ENCODE data around the gene FRRS1. TPM values are rescaled to one million over a fixed set of nuclear protein-coding genes. Genes with fewer than 3 reads are reported as not detected.

FRRS1 gene
- total and polyA plus RNA-seq, 2 donors (not counting 1 experiment from before 2014, with no cell fraction given), result 10.3 to 32.7 TPM

DNA sequence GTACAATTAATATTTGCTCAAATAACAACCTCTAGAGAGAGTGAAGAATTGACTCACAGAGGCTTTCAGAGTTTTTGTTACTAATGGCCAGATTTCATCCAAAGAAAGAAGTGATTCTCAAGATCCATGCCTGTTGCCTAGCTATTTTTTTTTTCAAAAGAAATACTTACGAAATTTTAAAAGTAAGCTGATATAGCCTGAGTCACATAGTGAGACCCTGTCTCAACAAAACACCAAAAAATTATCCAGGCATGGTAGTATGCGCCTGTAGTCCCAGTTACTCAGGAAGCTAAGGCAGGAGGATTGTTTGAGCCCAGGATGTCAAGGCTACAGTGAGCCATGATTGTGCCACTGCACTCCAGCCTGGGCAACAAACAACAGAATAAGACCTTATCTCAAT, 105.9 kb downstream of the FRRS1 start:
- Histone ChIP-seq H3K27me3 (ENCODE audit: control insufficient read depth, insufficient read depth, low read length) (no peaks in the 10 kb centered on the region), H3K79me2 (ENCODE audit: control insufficient read depth, insufficient read depth, low read length) (no peaks in the 10 kb centered on the region), H3K4me2 (ENCODE audit: extremely low read depth, insufficient read depth, low read length) (no peak overlapping the region), H3K4me3 (replicated peaks in 1 of 4; ENCODE audit: control extremely low read depth in 1 of 4, insufficient read depth in 1 of 4, low read depth in 3 of 4, low read length in 4 of 4) (no peak overlapping the region), H3K36me3 (ENCODE audit: control insufficient read depth, insufficient read depth, low read length) (no peaks in the 10 kb centered on the region), H3K4me1 (ENCODE audit: control insufficient read depth, extremely low read depth, insufficient read depth, low read length) (peaks cover 16% of the 10 kb centered on the region), H2AFZ (ENCODE audit: low read length) (no peak overlapping the region), H3K27ac (ENCODE audit: insufficient read depth, low read length) (no peak overlapping the region), H4K20me1 (ENCODE audit: control insufficient read depth, extremely low read depth, insufficient read depth, low read length) (no peaks in the 10 kb centered on the region), H3K9me3 (ENCODE audit: control insufficient read depth, insufficient read depth, low read depth, low read length) (no peaks in the 10 kb centered on the region), H3K9ac (ENCODE audit: insufficient read depth, low read length) (no peak overlapping the region)
- no peak for DNase-seq (ENCODE audit: low read depth in 2 of 2)
- TF ChIP-seq, protein P1, sequence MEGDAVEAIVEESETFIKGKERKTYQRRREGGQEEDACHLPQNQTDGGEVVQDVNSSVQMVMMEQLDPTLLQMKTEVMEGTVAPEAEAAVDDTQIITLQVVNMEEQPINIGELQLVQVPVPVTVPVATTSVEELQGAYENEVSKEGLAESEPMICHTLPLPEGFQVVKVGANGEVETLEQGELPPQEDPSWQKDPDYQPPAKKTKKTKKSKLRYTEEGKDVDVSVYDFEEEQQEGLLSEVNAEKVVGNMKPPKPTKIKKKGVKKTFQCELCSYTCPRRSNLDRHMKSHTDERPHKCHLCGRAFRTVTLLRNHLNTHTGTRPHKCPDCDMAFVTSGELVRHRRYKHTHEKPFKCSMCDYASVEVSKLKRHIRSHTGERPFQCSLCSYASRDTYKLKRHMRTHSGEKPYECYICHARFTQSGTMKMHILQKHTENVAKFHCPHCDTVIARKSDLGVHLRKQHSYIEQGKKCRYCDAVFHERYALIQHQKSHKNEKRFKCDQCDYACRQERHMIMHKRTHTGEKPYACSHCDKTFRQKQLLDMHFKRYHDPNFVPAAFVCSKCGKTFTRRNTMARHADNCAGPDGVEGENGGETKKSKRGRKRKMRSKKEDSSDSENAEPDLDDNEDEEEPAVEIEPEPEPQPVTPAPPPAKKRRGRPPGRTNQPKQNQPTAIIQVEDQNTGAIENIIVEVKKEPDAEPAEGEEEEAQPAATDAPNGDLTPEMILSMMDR (conservative IDR thresholded peaks at IDR 0.05 in 1 of 2, IDR thresholded peaks at IDR 0.05 in 1 of 2; ENCODE audit: low read depth in 1 of 2, low read length in 2 of 2), result no peak

DNA sequence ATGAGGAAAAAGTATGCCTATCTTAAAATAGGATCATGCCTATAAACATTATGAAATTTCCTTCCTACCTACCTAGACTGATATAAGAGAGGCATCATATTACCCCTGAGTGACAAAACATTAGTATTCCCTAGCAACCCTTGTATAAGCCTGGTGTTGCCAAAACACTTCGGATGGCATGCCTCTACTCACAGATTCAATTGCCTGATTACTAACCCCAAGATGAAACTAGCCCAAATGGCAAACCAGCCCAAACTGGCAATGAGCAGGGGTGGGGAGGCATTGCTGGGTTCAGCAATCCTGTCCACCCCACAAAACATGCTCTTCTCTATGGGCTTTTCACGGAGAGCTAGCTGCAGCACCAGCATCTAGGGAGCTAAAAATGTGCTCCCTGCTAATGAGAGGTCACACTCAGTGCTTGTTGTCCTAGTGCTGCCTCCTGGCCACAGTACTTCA, 106.7 kb downstream of the FRRS1 start:
- Histone ChIP-seq H3K36me3 (ENCODE audit: control insufficient read depth, insufficient read depth, low read length) (no peaks in the 10 kb centered on the region), H4K20me1 (ENCODE audit: control insufficient read depth, extremely low read depth, insufficient read depth, low read length) (no peaks in the 10 kb centered on the region), H3K27me3 (ENCODE audit: control insufficient read depth, insufficient read depth, low read length) (no peaks in the 10 kb centered on the region), H3K9me3 (ENCODE audit: control insufficient read depth, insufficient read depth, low read depth, low read length) (no peaks in the 10 kb centered on the region), H3K9ac (ENCODE audit: insufficient read depth, low read length) (no peak overlapping the region), H3K4me1 (ENCODE audit: control insufficient read depth, extremely low read depth, insufficient read depth, low read length) (peaks cover 16% of the 10 kb centered on the region), H2AFZ (ENCODE audit: low read length) (no peak overlapping the region), H3K4me3 (replicated peaks in 1 of 4; ENCODE audit: control extremely low read depth in 1 of 4, insufficient read depth in 1 of 4, low read depth in 3 of 4, low read length in 4 of 4) (no peak overlapping the region), H3K27ac (ENCODE audit: insufficient read depth, low read length) (peak overlapping the region; percentile 9), H3K4me2 (ENCODE audit: extremely low read depth, insufficient read depth, low read length) (no peak overlapping the region), H3K79me2 (ENCODE audit: control insufficient read depth, insufficient read depth, low read length) (no peaks in the 10 kb centered on the region)
- TF ChIP-seq, protein P1 (conservative IDR thresholded peaks at IDR 0.05 in 1 of 2, IDR thresholded peaks at IDR 0.05 in 1 of 2; ENCODE audit: low read depth in 1 of 2, low read length in 2 of 2), result no peak
- TF ChIP-seq EZH2 (IDR thresholded peaks at IDR 0.05; ENCODE audit: low read length, missing control alignments), result no peak
- peak in 1 of 2 donors; percentile 45 for DNase-seq (ENCODE audit: low read depth in 2 of 2)

Other genes starting within 250 kb of the FRRS1 start
- 0.51 and 1.5 TPM in 2 replicates for gene PALMD, start 120.5 kb downstream of the FRRS1 start, total RNA-seq
- gene PALMD, start 120.5 kb downstream of the FRRS1 start, polyA plus RNA-seq, result 0.91 and 31.0 TPM in 2 replicates
- 11.6 and 12.6 TPM in 2 replicates for gene AGL, start 83.7 kb upstream of the FRRS1 start, total RNA-seq
- gene AGL, start 83.7 kb upstream of the FRRS1 start, polyA plus RNA-seq, result 5.9 and 8.3 TPM in 2 replicates
- gene SLC35A3, start 203.4 kb upstream of the FRRS1 start, total RNA-seq, result 14.6 and 20.8 TPM in 2 replicates
- 9.1 and 13.2 TPM in 2 replicates for gene SLC35A3, start 203.4 kb upstream of the FRRS1 start, polyA plus RNA-seq

Data from fibroblast of lung (primary cell).